Neural cell (in vitro differentiated cells): Measurements from ENCODE around the gene GRID1. TPM values are rescaled to one million over a fixed set of nuclear protein-coding genes. Genes with fewer than 3 reads are reported as not detected.

Experiments used
- H2AFZ ChIP-seq: fragments of 200-600, 300-800 bp; sonication (generic), shearing (Covaris generic); 2 replicates; pipeline ENCODE4 v1.6.0; 2014; ENCODE audit warnings: low read depth, mild to moderate bottlenecking, antibody characterized with exemption, low read length, moderate library complexity
- H3F3A ChIP-seq: fragments of 200-600 bp; shearing (Covaris generic); 2 replicates; pipeline ENCODE4 v1.6.1; 2016; ENCODE audit warnings: mild to moderate bottlenecking, moderate library complexity, mixed read lengths, antibody characterized with exemption, low read length; ENCODE audit not compliant: insufficient read depth, poor library complexity, severe bottlenecking
- H3K27ac ChIP-seq: fragments of 200-600, 300-800 bp; sonication (generic), shearing (Covaris generic); 2 replicates; pipeline ENCODE4 v1.5.1; 2014; ENCODE audit warnings: mild to moderate bottlenecking, low read length, moderate library complexity
- H3K27me3 ChIP-seq: fragments of 300-800, 200-600 bp; sonication (generic), shearing (Covaris generic); 2 replicates; pipeline ENCODE4 v1.6.0; 2014; ENCODE audit warnings: mild to moderate bottlenecking, low read depth, low read length, moderate library complexity; ENCODE audit not compliant: insufficient read depth
- H3K36me3 ChIP-seq: fragments of 300-800, 200-600 bp; sonication (generic), shearing (Covaris generic); 2 replicates; pipeline ENCODE4 v1.5.1; 2014; ENCODE audit warnings: mild to moderate bottlenecking, antibody characterized with exemption, low read length, moderate library complexity; ENCODE audit not compliant: insufficient read depth
- H3K4me2 ChIP-seq: fragments of 300-800, 200-600 bp; sonication (generic), shearing (Covaris generic); 2 replicates; pipeline ENCODE4 v1.6.0; 2014; ENCODE audit warnings: mild to moderate bottlenecking, low read length
- H3K4me3 ChIP-seq: fragments of 300-800, 200-600 bp; sonication (generic), shearing (Covaris generic); 2 replicates; pipeline ENCODE4 v1.5.1; 2014; ENCODE audit warnings: mild to moderate bottlenecking, low read length, moderate library complexity
- H3K79me2 ChIP-seq: fragments of 200-600 bp; shearing (Covaris generic); replicated peaks from 2 replicates; pipeline ENCODE4 v1.6.0; 2014; ENCODE audit warnings: mild to moderate bottlenecking, low read length, moderate library complexity; ENCODE audit not compliant: insufficient read depth
- H3K9ac ChIP-seq: fragments of 300-800, 200-600 bp; sonication (generic), shearing (Covaris generic); 2 replicates; pipeline ENCODE4 v1.6.1; 2016; ENCODE audit warnings: mild to moderate bottlenecking, low read length, mixed read lengths
- H3K9me2 ChIP-seq: fragments of 200-600 bp; shearing (Covaris generic); 2 replicates; pipeline ENCODE4 v1.6.1; 2016; ENCODE audit warnings: mild to moderate bottlenecking, low read length, mixed read lengths; ENCODE audit not compliant: insufficient read depth
- H3K9me3 ChIP-seq: fragments of 200-600, 300-800 bp; sonication (generic), shearing (Covaris generic); 2 replicates; pipeline ENCODE4 v1.6.1; 2016; ENCODE audit warnings: mild to moderate bottlenecking, mixed run types, low read length, moderate library complexity, mixed read lengths
- H4K20me1 ChIP-seq: fragments of 200-600 bp; shearing (Covaris generic); 2 replicates; pipeline ENCODE4 v1.6.1; 2016; ENCODE audit warnings: mild to moderate bottlenecking, mixed run types; ENCODE audit not compliant: insufficient read depth
- CTCF ChIP-seq: fragments of 450-650 bp; IDR thresholded peaks from 2 replicates; pipeline ENCODE4 v1.5.1; 2014; ENCODE audit warnings: antibody characterized with exemption, mild to moderate bottlenecking, moderate library complexity; ENCODE audit not compliant: poor library complexity, severe bottlenecking
- EP300 ChIP-seq: fragments of 450-650 bp; conservative IDR thresholded peaks from 2 replicates; pipeline ENCODE4 v1.6.1; 2014; ENCODE audit warnings: antibody characterized with exemption, mild to moderate bottlenecking, moderate library complexity; ENCODE audit not compliant: poor library complexity, severe bottlenecking
- EZH2 ChIP-seq: fragments of 200-600, 300-800 bp; shearing (Covaris generic), sonication (generic); IDR thresholded peaks from 2 replicates; pipeline ENCODE4 v1.6.1; 2014; ENCODE audit warnings: antibody characterized with exemption, low read length, borderline replicate concordance, mild to moderate bottlenecking; ENCODE audit not compliant: insufficient read depth, poor library complexity, severe bottlenecking
- MXI1 ChIP-seq: fragments of 450-650 bp; conservative IDR thresholded peaks from 2 replicates; pipeline ENCODE4 v1.6.1; 2014; ENCODE audit warnings: antibody characterized with exemption, mild to moderate bottlenecking; ENCODE audit not compliant: poor library complexity, severe bottlenecking
- POLR2AphosphoS5 ChIP-seq: IDR thresholded peaks from 2 replicates; pipeline ENCODE4 v1.6.1; 2012
- RAD21 ChIP-seq: fragments of 450-650 bp; conservative IDR thresholded peaks from 2 replicates; pipeline ENCODE4 v1.6.1; 2014; ENCODE audit warnings: antibody characterized with exemption, mild to moderate bottlenecking, moderate library complexity
- REST ChIP-seq: IDR thresholded peaks from 2 replicates; pipeline ENCODE4 v1.6.1; 2012; ENCODE audit warnings: borderline replicate concordance
- SMC3 ChIP-seq: fragments of 450-650 bp; conservative IDR thresholded peaks from 2 replicates; pipeline ENCODE4 v1.6.1; 2014; ENCODE audit warnings: antibody characterized with exemption, mild to moderate bottlenecking, moderate library complexity; ENCODE audit not compliant: poor library complexity
- TAF1 ChIP-seq: IDR thresholded peaks from 2 replicates; pipeline ENCODE4 v1.6.1; 2012; ENCODE audit warnings: low read depth
- polyA plus RNA-seq: library from polyadenylated mRNA; depleted of rRNA; stranded (reverse); fragments of >200 nt; gene quantifications from 2 replicates; pipeline ENCODE4 v1.2.3, GENCODE V29; 2014

The GRID1 gene
- polyA plus RNA-seq, 1 donor from 2014 or later, result 7.3 TPM

- Histone ChIP-seq H3K36me3 (no peaks in the 10 kb centered on the region), H3K9ac (no peak overlapping the region), H2AFZ (no peak overlapping the region), H3F3A (no peaks in the 10 kb centered on the region), H3K4me3 (no peak overlapping the region), H3K27ac (no peak overlapping the region), H4K20me1 (no peaks in the 10 kb centered on the region), H3K79me2 (no peaks in the 10 kb centered on the region), H3K9me2 (no peaks in the 10 kb centered on the region), H3K27me3 (peaks cover 20% of the 10 kb centered on the region), H3K4me2 (no peak overlapping the region), H3K9me3 (no peaks in the 10 kb centered on the region)
- TF ChIP-seq EZH2 (no peak), TAF1 (no peak), CTCF (no peak), POLR2AphosphoS5 (no peak), RAD21 (no peak), SMC3 (no peak), MXI1 (no peak), EP300 (no peak), REST (no peak)
Observed at GRCh38 chr10:86388119-86388704, 21.6 kb upstream of the GRID1 start.

GRCh38 chr10:86387178-86387794, 20.7 kb upstream of the GRID1 start:
- Histone ChIP-seq H3F3A (no peaks in the 10 kb centered on the region), H3K4me3 (no peak overlapping the region), H3K27ac (no peak overlapping the region), H2AFZ (no peak overlapping the region), H3K36me3 (no peaks in the 10 kb centered on the region), H3K9me2 (no peaks in the 10 kb centered on the region), H3K9ac (no peak overlapping the region), H3K9me3 (no peaks in the 10 kb centered on the region), H3K27me3 (peaks cover 20% of the 10 kb centered on the region), H3K79me2 (no peaks in the 10 kb centered on the region), H3K4me2 (no peak overlapping the region), H4K20me1 (no peaks in the 10 kb centered on the region)
- TF ChIP-seq REST, result no peak
- no peak for TF ChIP-seq TAF1
- TF ChIP-seq EP300, result no peak
- TF ChIP-seq RAD21, result no peak
- TF ChIP-seq EZH2, result no peak
- TF ChIP-seq POLR2AphosphoS5, result no peak
- no peak for TF ChIP-seq SMC3
- TF ChIP-seq CTCF, result no peak
- TF ChIP-seq MXI1, result no peak
